GM12878 (cell line): ENCODE results near the gene TBRG4. TPM values are rescaled to one million over a fixed set of nuclear protein-coding genes. Genes with fewer than 3 reads are reported as not detected.

ENCODE experiments used
- ATAC-seq: fragments of 200-7000 bp; cut with Tn5 transposase; 3 replicates; pipeline ENCODE4 v1.9.1; 2020; ENCODE audit warnings: mild to moderate bottlenecking, moderate library complexity
- BruUV-seq: library from RNA; stranded (reverse); fragments of 400-500 nt; replicated peaks from 2 replicates; lab custom pipeline; 2021; lab: Mats Ljungman, UMichigan
- CTCF ChIA-PET: fragments of 300-600 bp; sonication (Branson Sonifier 250); formaldehyde crosslinking; extraction: SDS; loops from one replicate; lab custom pipeline; 2021; ENCODE audit warnings: inconsistent platforms; lab: Yijun Ruan, JAX
- POLR2A ChIA-PET: fragments of 350-600 bp; formaldehyde crosslinking; extraction: SDS; loops from one replicate; lab custom pipeline; 2021; ENCODE audit warnings: inconsistent platforms; lab: Charles Lee
- RAD21 ChIA-PET: fragments of 300-600 bp; sonication (Branson Sonifier 250); formaldehyde crosslinking; loops from one replicate; lab custom pipeline; 2023; ENCODE audit warnings: antibody characterized with exemption; ENCODE audit not compliant: unreplicated experiment; lab: Charles Lee
- SMC1A ChIA-PET: fragments of 300-600 bp; sonication (Branson Sonifier 250); formaldehyde crosslinking; loops from one replicate; lab custom pipeline; 2023; ENCODE audit not compliant: unreplicated experiment, uncharacterized antibody; lab: Charles Lee
- DNase-seq: peaks from one replicate; pipeline ENCODE4 v3.0.0-alpha.2; 2011; ENCODE audit warnings: low read depth, low spot score
- FAIRE-seq: peaks from 3 replicates; lab custom pipeline; 2011; peaks lifted over from hg19 to GRCh38; lab: Jason Lieb, UNC
- H2AFZ ChIP-seq: 2 replicates; pipeline ENCODE4 v1.6.0; 2011; ENCODE audit warnings: low read depth, low read length, control low read depth; ENCODE audit not compliant: control insufficient read depth
- H3K27ac ChIP-seq: 2 replicates; pipeline ENCODE4 v1.5.1; 2011; ENCODE audit warnings: control low read depth; ENCODE audit not compliant: control insufficient read depth, insufficient read depth
- H3K27me3 ChIP-seq, 2 experiments: replicated peaks in 1 of 2; 2 replicates each; pipeline versions ENCODE4 v1.6.0 to v1.6.1; 2011; ENCODE audit warnings: low read length in 1 of 2; ENCODE audit not compliant: control insufficient read depth in 2 of 2, insufficient read depth in 2 of 2
- H3K36me3 ChIP-seq, 2 experiments: 2 replicates each; pipeline ENCODE4 v1.5.1; 2011; ENCODE audit warnings: low read length in 1 of 2; ENCODE audit not compliant: control insufficient read depth in 2 of 2, insufficient read depth in 2 of 2
- H3K4me1 ChIP-seq: 2 replicates; pipeline ENCODE4 v1.6.1; 2011; ENCODE audit warnings: mild to moderate bottlenecking, low read length, moderate library complexity, mixed read lengths; ENCODE audit not compliant: control insufficient read depth, insufficient read depth
- H3K4me2 ChIP-seq: 2 replicates; pipeline ENCODE4 v1.6.0; 2011; ENCODE audit warnings: control low read depth; ENCODE audit not compliant: control insufficient read depth, insufficient read depth
- H3K4me3 ChIP-seq: fragments of 200-600 bp; sonication (generic); 2 replicates; pipeline ENCODE4 v1.5.1; 2016
- H3K79me2 ChIP-seq: 2 replicates; pipeline ENCODE4 v1.6.0; 2011; ENCODE audit warnings: low read length; ENCODE audit not compliant: control insufficient read depth, insufficient read depth
- H3K9ac ChIP-seq: 2 replicates; pipeline ENCODE4 v1.8.0; 2011; ENCODE audit warnings: low read length, control low read depth, mixed read lengths; ENCODE audit not compliant: control insufficient read depth, insufficient read depth
- H3K9me3 ChIP-seq: replicated peaks from 3 replicates; pipeline ENCODE4 v1.5.1; 2011; ENCODE audit warnings: mild to moderate bottlenecking, low read length; ENCODE audit not compliant: control insufficient read depth, insufficient read depth
- H4K20me1 ChIP-seq: 2 replicates; pipeline ENCODE4 v1.6.0; 2011; ENCODE audit not compliant: control insufficient read depth, insufficient read depth
- CEBPZ ChIP-seq: fragments of 150-350 bp; IDR thresholded peaks from 2 replicates; pipeline ENCODE4 v1.6.1; 2016; ENCODE audit warnings: low read depth, low read length
- HDGF ChIP-seq: fragments of 450-650 bp; IDR thresholded peaks from 2 replicates; pipeline ENCODE4 v1.6.1; 2016; ENCODE audit warnings: antibody characterized with exemption
- KAT2A ChIP-seq: conservative IDR thresholded peaks from 2 replicates; pipeline ENCODE4 v1.6.1; 2011; ENCODE audit warnings: low read depth, low read length; ENCODE audit not compliant: control insufficient read depth
- POLR2A ChIP-seq: IDR thresholded peaks from 2 replicates; pipeline ENCODE4 v1.6.1; 2011; ENCODE audit warnings: low read depth, mild to moderate bottlenecking, low read length
- SKIL ChIP-seq: fragments of 450-650 bp; IDR thresholded peaks from 2 replicates; pipeline ENCODE4 v1.6.1; 2017; ENCODE audit warnings: mild to moderate bottlenecking, low read depth, inconsistent platforms; ENCODE audit not compliant: poor library complexity, severe bottlenecking
- SREBF2 ChIP-seq: IDR thresholded peaks from 2 replicates; pipeline ENCODE4 v1.6.1; 2012; ENCODE audit warnings: mild to moderate bottlenecking, low read length
- SUPT20H ChIP-seq: IDR thresholded peaks from 2 replicates; pipeline ENCODE4 v1.6.1; 2011; ENCODE audit warnings: low read depth, mild to moderate bottlenecking, low read length, moderate library complexity, borderline replicate concordance; ENCODE audit not compliant: control insufficient read depth
- YBX1 ChIP-seq: fragments of 450-650 bp; IDR thresholded peaks from 2 replicates; pipeline ENCODE4 v1.6.1; 2016; ENCODE audit warnings: antibody characterized with exemption
- ZBTB4 ChIP-seq: fragments of 450-650 bp; formaldehyde crosslinking; IDR thresholded peaks from 2 replicates; pipeline ENCODE4 v1.4.0; 2022; ENCODE audit warnings: mild to moderate bottlenecking, moderate library complexity
- whole genome bisulfite sequencing: methylation state at CpG from one replicate; pipeline ENCODE4 v1.1.6; 2016; ENCODE audit warnings: low lambda C conversion rate; ENCODE audit not compliant: insufficient replicate concordance, insufficient coverage; ENCODE audit errors: missing lambda C conversion rate; 5-methylcytosine and 5-hydroxymethylcytosine counted together
- in situ Hi-C: fragments of 300-500 bp; cut with MboI; formaldehyde crosslinking; loops from 9 replicates; pipeline ENCODE4 v1.14.3; 2018; ENCODE audit warnings: mixed read lengths
- intact Hi-C: fragments of 100-400 bp; cut with micrococcal nuclease; formaldehyde crosslinking; loops from one replicate; pipeline ENCODE4 v1.14.2; 2022; ENCODE audit not compliant: unreplicated experiment
- polyA plus RNA-seq, 11 experiments: library from polyadenylated mRNA; depleted of rRNA in 4 of 11; unstranded in 6 of 11; stranded (reverse) in 5 of 11; fragments of >200 nt; fragmentation: Nextera tagmentation in 4 of 11; fragmentation: Illumina TruSeq in 1 of 11; extraction: Ambion mirVana in 4 of 11; extraction: Trizol in 1 of 11; gene quantifications; 1 replicate in 1 of 11; 2 replicates in 10 of 11; pipeline versions ENCODE4 v1.2.1 to v1.2.3, GENCODE V29; 2011 to 2016; ENCODE audit warnings: inconsistent platforms in 2 of 11, missing spikeins in 2 of 11, low read depth in 1 of 11
- total RNA-seq, 4 experiments: library from RNA; depleted of rRNA in 3 of 4; stranded (reverse); fragments of >200 nt in 3 of 4; fragmentation: Illumina TruSeq in 1 of 4; extraction: Trizol in 1 of 4; gene quantifications; 2 replicates each; pipeline versions ENCODE4 v1.2.1 to v1.2.3, GENCODE V29; 2013 to 2021

Gene TBRG4
- total and polyA plus RNA-seq, 10 of the 15 experiments (the other 5 are each of a cell fraction or from before 2014, with no cell fraction given): 8.4 to 130 (median 118) TPM

GRCh38 chr7:45052011-45052410, 59.5 kb downstream of the TBRG4 start:
- SMC1A ChIA-PET: interaction anchor here (1.1 to 1.7 kb wide), 2 partner anchors 10 to 18 kb away, joined by 3 to 8 read pairs; no protein-coding TSS in a partner anchor
- RAD21 ChIA-PET: no interaction called here
- Histone ChIP-seq H4K20me1 (no peaks in the 10 kb centered on the region; the same call in 1 of the 2 replicates), H3K4me3 (no peak overlapping the region), H3K9ac (no peak overlapping the region), H3K9me3 (no peaks in the 10 kb centered on the region), H3K36me3 (peaks cover 0 to 14% of the 10 kb centered on the region in 2 experiments; a peak in 3 of 4 replicates), H3K4me2 (no peak overlapping the region), H3K79me2 (no peaks in the 10 kb centered on the region; the same call in 1 of the 2 replicates), H3K27ac (no peak overlapping the region), H3K27me3 (no peaks in the 10 kb centered on the region), H2AFZ (no peak overlapping the region)
- no peak for DNase-seq
- BruUV-seq: no TSS peak
- 98% methylated on average over 3 of the region's 3 CpGs for WGBS
- CTCF ChIA-PET: no interaction called here
- in situ Hi-C loops: no loop called here
- POLR2A ChIA-PET: no interaction called here
- FAIRE-seq: no peak
- no peak for ATAC-seq
- intact Hi-C loops: no loop called here
- TF ChIP-seq SKIL (no peak), ZBTB4 (CRISPR knock-in tag) (no peak), KAT2A (no peak), CEBPZ (no peak), YBX1 (no peak), SREBF2 (no peak), SUPT20H (no peak), POLR2A (no peak), HDGF (no peak)
- TF ChIP-seq, all 136 proteins: peak for 0
- no peaks in the 10 kb centered on the region for H3K4me1 ChIP-seq
